ENCODE data around the gene AAK1. TPM values are rescaled to one million over a fixed set of nuclear protein-coding genes. Genes with fewer than 3 reads are reported as not detected.

AAK1 gene
- total RNA-seq, 2 donors from 2014 or later: 70.7 to 77.3 TPM

DNA sequence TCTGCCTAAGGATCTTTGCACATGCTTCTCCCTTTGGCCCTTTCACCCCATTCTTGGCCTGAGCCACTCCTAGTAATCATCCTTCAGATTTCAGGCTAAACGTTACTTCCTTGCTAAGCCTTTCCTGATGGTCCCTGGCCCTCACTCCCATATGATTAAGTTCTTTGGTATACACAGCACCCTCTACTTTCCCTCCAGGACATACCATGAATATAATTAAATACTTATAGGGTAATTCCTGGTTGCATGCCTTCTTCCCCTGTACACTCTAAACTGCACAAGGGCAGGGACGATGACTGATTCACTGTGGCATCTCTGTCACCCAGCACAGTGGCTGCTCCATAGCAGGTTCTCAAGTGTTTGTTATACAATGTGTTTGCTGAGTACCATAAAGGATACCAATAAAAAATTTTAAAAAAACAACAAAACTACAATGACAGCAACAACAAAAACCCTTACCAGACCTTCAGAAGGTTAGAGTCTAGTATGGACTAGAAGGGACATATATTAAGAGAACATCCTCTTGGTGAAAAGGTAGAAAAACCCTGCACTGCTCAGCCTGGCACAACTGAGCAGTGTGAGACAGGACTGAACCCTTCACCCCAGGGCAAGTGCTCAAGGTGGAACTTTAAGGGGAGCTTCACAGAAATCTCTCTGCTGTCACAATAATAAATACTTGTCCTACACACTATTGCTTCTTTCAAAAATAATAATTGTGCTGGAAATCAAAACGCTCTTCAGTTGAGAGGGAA, 76.2 kb downstream of the AAK1 start:
- no peaks in the 10 kb centered on the region for H3K4me1 ChIP-seq (replicated peaks)
- intact Hi-C loops (cut with DNase I): loop anchor here (5.0 kb wide), 1 partner anchor 145 kb away; no protein-coding TSS in a partner anchor
- DNase-seq (ENCODE audit: low spot score): no peak

DNA sequence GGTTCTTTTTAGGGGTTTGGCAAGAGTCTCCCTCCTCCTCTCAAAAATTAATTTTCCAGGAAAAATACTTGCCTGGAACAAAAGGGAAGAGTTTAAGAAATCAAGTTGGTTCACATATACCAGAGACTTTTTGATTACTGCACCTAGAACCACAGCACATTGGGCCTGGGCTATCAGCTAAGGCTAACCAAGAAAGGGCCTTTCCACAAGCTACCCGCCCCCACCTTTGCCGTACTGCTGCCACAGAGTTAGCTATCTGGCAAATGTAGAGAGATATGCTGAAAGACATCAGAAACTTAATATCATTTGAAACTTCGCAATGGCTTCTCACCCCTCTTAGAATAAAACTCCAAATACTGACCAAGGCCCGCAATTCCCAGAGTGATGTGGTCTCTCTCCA, 76.9 kb downstream of the AAK1 start:
- Histone ChIP-seq H3K4me1 (replicated peaks) (no peaks in the 10 kb centered on the region), H3K27ac (no peak overlapping the region), H3K27me3 (replicated peaks; ENCODE audit: insufficient read depth) (no peaks in the 10 kb centered on the region), H3K36me3 (no peaks in the 10 kb centered on the region), H3K4me3 (no peak overlapping the region), H3K9me3 (no peaks in the 10 kb centered on the region)
- 97% methylated on average over 4 of the region's 4 CpGs for WGBS
- intact Hi-C loops (cut with DNase I): loop anchor here (5.0 kb wide), 1 partner anchor 146 kb away; no protein-coding TSS in a partner anchor
- TF ChIP-seq, protein P1, sequence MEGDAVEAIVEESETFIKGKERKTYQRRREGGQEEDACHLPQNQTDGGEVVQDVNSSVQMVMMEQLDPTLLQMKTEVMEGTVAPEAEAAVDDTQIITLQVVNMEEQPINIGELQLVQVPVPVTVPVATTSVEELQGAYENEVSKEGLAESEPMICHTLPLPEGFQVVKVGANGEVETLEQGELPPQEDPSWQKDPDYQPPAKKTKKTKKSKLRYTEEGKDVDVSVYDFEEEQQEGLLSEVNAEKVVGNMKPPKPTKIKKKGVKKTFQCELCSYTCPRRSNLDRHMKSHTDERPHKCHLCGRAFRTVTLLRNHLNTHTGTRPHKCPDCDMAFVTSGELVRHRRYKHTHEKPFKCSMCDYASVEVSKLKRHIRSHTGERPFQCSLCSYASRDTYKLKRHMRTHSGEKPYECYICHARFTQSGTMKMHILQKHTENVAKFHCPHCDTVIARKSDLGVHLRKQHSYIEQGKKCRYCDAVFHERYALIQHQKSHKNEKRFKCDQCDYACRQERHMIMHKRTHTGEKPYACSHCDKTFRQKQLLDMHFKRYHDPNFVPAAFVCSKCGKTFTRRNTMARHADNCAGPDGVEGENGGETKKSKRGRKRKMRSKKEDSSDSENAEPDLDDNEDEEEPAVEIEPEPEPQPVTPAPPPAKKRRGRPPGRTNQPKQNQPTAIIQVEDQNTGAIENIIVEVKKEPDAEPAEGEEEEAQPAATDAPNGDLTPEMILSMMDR (IDR thresholded peaks at IDR 0.05): no peak
- TF ChIP-seq POLR2A (IDR thresholded peaks at IDR 0.05) (no peak), POLR2AphosphoS5 (IDR thresholded peaks at IDR 0.05) (no peak)
- no peak for DNase-seq (ENCODE audit: low spot score)

More for the DNA sequence above, 76.2 kb downstream of the AAK1 start:
- H3K27ac ChIP-seq: no peak overlapping the region
- H3K4me3 ChIP-seq: no peak overlapping the region
- H3K27me3 ChIP-seq (replicated peaks; ENCODE audit: insufficient read depth): no peaks in the 10 kb centered on the region
- WGBS: 77% methylated on average over 3 of the region's 3 CpGs
- no peaks in the 10 kb centered on the region for H3K36me3 ChIP-seq
- no peaks in the 10 kb centered on the region for H3K9me3 ChIP-seq
- no peak for TF ChIP-seq POLR2A (IDR thresholded peaks at IDR 0.05)
- TF ChIP-seq, protein P1 (IDR thresholded peaks at IDR 0.05): no peak
- TF ChIP-seq POLR2AphosphoS5 (IDR thresholded peaks at IDR 0.05): no peak

DNA sequence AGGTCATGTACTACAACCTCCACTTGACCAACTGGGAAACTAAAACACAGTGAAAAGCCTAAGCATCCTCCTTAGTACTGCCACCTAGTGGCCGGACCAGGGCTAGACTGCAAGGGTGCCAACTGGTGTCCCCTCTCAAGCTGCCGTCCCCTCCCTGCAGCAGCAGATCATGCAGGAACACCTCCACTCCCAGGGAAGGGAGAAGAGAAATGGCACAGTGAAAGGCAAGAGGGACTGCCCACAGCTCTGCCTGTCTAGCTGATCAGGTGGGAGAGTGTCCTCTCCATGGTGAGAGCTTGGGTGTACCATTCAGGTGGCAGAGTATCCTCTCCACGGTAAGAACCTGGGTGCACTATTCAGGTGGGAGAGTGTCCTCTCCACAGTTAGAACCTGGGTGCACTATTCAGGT, 78.1 kb downstream of the AAK1 start:
- H3K36me3 ChIP-seq: no peaks in the 10 kb centered on the region
- no peaks in the 10 kb centered on the region for H3K27me3 ChIP-seq (replicated peaks; ENCODE audit: insufficient read depth)
- no peaks in the 10 kb centered on the region for H3K9me3 ChIP-seq
- no peak for TF ChIP-seq POLR2A (IDR thresholded peaks at IDR 0.05)
- TF ChIP-seq, protein P1 (IDR thresholded peaks at IDR 0.05): peak; percentile 17 to 47 (median 34)
- intact Hi-C loops (cut with DNase I): loop anchor here (5.0 kb wide), 1 partner anchor 147 kb away; no protein-coding TSS in a partner anchor
- DNase-seq (ENCODE audit: low spot score): no peak
- WGBS: 56% methylated on average over 3 of the region's 3 CpGs
- no peaks in the 10 kb centered on the region for H3K4me1 ChIP-seq (replicated peaks)
- H3K27ac ChIP-seq: no peak overlapping the region
- H3K4me3 ChIP-seq: no peak overlapping the region

DNA sequence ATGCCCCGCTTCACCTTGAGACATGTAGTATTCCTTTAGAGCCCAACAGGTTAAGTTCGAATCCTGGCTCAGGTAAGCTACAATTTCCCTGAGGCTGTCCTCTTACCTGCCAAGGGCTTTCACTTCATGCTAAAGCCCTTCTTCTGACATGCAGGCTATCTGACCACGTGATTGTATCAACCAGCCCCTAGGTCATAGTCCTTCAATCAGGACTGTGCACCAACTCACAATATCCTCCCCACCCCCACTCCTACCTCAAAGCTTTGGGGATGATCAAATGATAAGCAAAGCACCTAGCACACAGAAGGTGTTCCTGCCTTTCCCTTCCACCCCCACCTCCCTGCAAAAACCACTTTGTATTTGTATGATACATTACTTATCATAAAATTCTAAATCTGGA, 78.9 kb downstream of the AAK1 start:
- Histone ChIP-seq H3K4me1 (replicated peaks) (no peaks in the 10 kb centered on the region), H3K36me3 (no peaks in the 10 kb centered on the region), H3K4me3 (no peak overlapping the region), H3K27me3 (replicated peaks; ENCODE audit: insufficient read depth) (no peaks in the 10 kb centered on the region), H3K9me3 (no peaks in the 10 kb centered on the region), H3K27ac (no peak overlapping the region)
- TF ChIP-seq POLR2AphosphoS5 (IDR thresholded peaks at IDR 0.05) (no peak), POLR2A (IDR thresholded peaks at IDR 0.05) (no peak)
- TF ChIP-seq, protein P1 (IDR thresholded peaks at IDR 0.05): no peak
- DNase-seq (ENCODE audit: low spot score): no peak
- intact Hi-C loops (cut with DNase I): loop anchor here (5.0 kb wide), 1 partner anchor 148 kb away; no protein-coding TSS in a partner anchor
- WGBS: 90% methylated on average over 3 of the region's 3 CpGs

DNA sequence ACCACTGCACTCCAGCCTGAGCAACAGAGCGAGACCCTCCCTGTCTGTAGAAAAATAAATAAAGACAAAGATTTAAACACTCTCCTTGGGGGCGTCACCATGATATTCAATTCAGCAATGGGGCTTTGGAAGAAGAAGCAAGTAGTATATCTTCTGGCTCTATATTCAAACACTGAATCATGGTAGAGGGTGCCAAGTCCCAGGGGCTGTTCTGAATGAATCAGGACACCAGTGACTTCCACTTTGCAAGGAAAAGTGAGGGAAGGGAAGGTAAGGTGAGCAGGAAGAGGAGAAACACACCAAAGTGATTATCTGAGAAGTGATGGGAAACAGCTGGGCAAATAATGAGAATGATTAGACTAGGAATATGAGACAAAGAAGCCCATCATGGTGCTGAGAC, 80.5 kb downstream of the AAK1 start:
- intact Hi-C loops (cut with DNase I): no loop called here
- TF ChIP-seq POLR2AphosphoS5 (IDR thresholded peaks at IDR 0.05): no peak
- TF ChIP-seq POLR2A (IDR thresholded peaks at IDR 0.05): no peak
- TF ChIP-seq, protein P1 (IDR thresholded peaks at IDR 0.05): no peak

More for the DNA sequence above, 80.5 kb downstream of the AAK1 start:
- no peaks in the 10 kb centered on the region for H3K9me3 ChIP-seq
- H3K4me3 ChIP-seq: no peak overlapping the region
- no peak overlapping the region for H3K27ac ChIP-seq
- WGBS: 94% methylated on average over 2 of the region's 2 CpGs
- DNase-seq (ENCODE audit: low spot score): no peak
- no peaks in the 10 kb centered on the region for H3K4me1 ChIP-seq (replicated peaks)
- no peaks in the 10 kb centered on the region for H3K27me3 ChIP-seq (replicated peaks; ENCODE audit: insufficient read depth)
- no peaks in the 10 kb centered on the region for H3K36me3 ChIP-seq

Measured in prostate gland (tissue), 2 donors.